Endothelial cell (in vitro differentiated cells): ENCODE data around the gene ZNF783. TPM values are rescaled to one million over a fixed set of nuclear protein-coding genes. Genes with fewer than 3 reads are reported as not detected.
"Not testable (repeated sequence)": the region's sequence is repeated elsewhere in the genome, so short reads cannot be mapped to it uniquely, and the experiment has no call there.

Experiments used
- DNase-seq: peaks from one replicate; pipeline ENCODE4 v3.0.0; 2021; ENCODE audit warnings: low spot score
- H3K27ac Mint-ChIP-seq: one replicate; pipeline ENCODE4 v1.8.0; 2021; ENCODE audit warnings: mixed read lengths, inconsistent platforms; ENCODE audit not compliant: unreplicated experiment
- H3K27me3 Mint-ChIP-seq: one replicate; pipeline ENCODE4 v1.8.0; 2021; ENCODE audit warnings: mild to moderate bottlenecking, moderate library complexity, mixed read lengths, inconsistent platforms; ENCODE audit not compliant: unreplicated experiment
- H3K36me3 Mint-ChIP-seq: one replicate; pipeline ENCODE4 v1.8.0; 2021; ENCODE audit warnings: mild to moderate bottlenecking, low read depth, mixed read lengths, inconsistent platforms; ENCODE audit not compliant: unreplicated experiment
- H3K4me1 Mint-ChIP-seq: one replicate; pipeline ENCODE4 v1.8.0; 2021; ENCODE audit warnings: mild to moderate bottlenecking, mixed read lengths, inconsistent platforms; ENCODE audit not compliant: unreplicated experiment
- H3K4me3 Mint-ChIP-seq: one replicate; pipeline ENCODE4 v1.8.0; 2021; ENCODE audit warnings: mild to moderate bottlenecking, mixed read lengths, inconsistent platforms; ENCODE audit not compliant: unreplicated experiment
- H3K9me3 Mint-ChIP-seq: one replicate; pipeline ENCODE4 v1.8.0; 2021; ENCODE audit warnings: mixed read lengths, inconsistent platforms; ENCODE audit not compliant: unreplicated experiment
- total RNA-seq: library from RNA; stranded (reverse); fragmentation: NEBNext Ultra II Directional; extraction: Animal tissue kit (Norgen Biotek cat#: 25700); gene quantifications from one replicate; pipeline ENCODE4 v1.2.1, GENCODE V29; 2021; ENCODE audit not compliant: unreplicated experiment
- TF ChIP-seq, protein P1 (sequence below): fragments of 200-600 bp; sonication (generic); IDR thresholded peaks from one replicate; pipeline ENCODE4 v1.5.0; 2021; ENCODE audit warnings: antibody characterized with exemption; ENCODE audit not compliant: unreplicated experiment

ZNF783 gene
- total RNA-seq, 1 donor from 2014 or later: 15.3 TPM

DNA sequence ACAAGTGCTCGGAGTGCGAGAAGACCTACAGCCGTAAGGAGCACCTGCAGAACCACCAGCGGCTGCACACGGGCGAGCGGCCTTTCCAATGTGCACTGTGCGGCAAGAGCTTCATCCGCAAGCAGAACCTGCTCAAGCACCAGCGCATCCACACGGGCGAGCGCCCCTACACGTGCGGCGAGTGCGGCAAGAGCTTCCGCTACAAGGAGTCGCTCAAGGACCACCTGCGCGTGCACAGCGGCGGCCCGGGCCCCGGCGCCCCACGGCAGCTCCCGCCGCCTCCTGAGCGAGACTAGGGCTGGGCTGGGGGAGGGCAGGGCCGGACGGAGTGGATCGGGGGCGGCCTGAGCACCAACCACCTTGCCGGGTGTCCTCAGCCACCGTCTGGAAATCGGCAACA is 37.6 kb upstream of the ZNF783 start:
- no peak overlapping the region for H3K27ac Mint-ChIP-seq
- peaks cover 20% of the 10 kb centered on the region for H3K27me3 Mint-ChIP-seq
- peaks cover 26% of the 10 kb centered on the region for H3K36me3 Mint-ChIP-seq
- TF ChIP-seq, protein P1, sequence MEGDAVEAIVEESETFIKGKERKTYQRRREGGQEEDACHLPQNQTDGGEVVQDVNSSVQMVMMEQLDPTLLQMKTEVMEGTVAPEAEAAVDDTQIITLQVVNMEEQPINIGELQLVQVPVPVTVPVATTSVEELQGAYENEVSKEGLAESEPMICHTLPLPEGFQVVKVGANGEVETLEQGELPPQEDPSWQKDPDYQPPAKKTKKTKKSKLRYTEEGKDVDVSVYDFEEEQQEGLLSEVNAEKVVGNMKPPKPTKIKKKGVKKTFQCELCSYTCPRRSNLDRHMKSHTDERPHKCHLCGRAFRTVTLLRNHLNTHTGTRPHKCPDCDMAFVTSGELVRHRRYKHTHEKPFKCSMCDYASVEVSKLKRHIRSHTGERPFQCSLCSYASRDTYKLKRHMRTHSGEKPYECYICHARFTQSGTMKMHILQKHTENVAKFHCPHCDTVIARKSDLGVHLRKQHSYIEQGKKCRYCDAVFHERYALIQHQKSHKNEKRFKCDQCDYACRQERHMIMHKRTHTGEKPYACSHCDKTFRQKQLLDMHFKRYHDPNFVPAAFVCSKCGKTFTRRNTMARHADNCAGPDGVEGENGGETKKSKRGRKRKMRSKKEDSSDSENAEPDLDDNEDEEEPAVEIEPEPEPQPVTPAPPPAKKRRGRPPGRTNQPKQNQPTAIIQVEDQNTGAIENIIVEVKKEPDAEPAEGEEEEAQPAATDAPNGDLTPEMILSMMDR: no peak
- peaks cover 13% of the 10 kb centered on the region for H3K4me1 Mint-ChIP-seq
- H3K4me3 Mint-ChIP-seq: no peak overlapping the region
- DNase-seq: no peak
- H3K9me3 Mint-ChIP-seq: no peaks in the 10 kb centered on the region

DNA sequence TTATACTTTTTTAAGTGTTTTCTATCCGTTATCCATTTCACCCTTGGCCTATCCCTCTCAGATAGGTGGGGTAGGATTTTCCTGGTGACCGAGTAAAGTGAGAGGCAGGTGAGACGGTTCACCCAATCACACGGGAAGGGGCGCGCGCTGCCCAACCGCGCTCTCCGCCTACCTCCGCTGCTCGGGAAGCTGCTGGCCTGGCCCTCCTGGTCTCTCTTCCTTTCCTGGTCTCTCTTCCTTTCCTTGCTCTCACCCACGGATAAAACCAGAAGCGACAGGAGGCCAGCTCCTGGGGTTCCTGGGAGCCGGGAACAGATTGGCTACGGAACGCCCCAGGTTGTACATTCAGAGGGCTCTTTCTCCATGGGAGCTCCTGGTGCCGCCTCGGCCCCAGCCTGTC is 36.9 kb upstream of the ZNF783 start:
- no peaks in the 10 kb centered on the region for H3K9me3 Mint-ChIP-seq
- H3K36me3 Mint-ChIP-seq: peaks cover 20% of the 10 kb centered on the region
- no peak overlapping the region for H3K4me3 Mint-ChIP-seq
- H3K4me1 Mint-ChIP-seq: peaks cover 9% of the 10 kb centered on the region
- peaks cover 18% of the 10 kb centered on the region for H3K27me3 Mint-ChIP-seq
- H3K27ac Mint-ChIP-seq: no peak overlapping the region
- TF ChIP-seq, protein P1: no peak
- no peak for DNase-seq

DNA sequence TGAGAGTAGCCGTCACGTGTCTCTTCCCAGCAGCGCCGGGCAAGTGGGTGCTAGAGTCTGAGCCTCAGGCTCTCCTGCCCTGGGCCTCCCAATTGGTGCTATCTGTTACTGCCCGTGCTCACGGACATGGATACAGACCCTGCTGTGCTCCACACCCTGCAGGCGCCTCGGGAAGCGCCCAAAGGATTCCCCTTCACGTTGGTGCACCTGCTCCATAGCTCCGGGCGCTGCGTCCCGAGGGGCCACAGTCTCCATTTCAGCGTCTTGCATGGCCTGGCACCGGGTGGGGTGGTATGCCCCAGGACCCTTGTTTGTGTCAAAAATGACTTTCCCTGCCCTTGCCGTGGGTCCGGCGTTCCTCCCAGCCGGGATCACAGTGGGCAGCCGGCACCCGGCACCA is 36.3 kb upstream of the ZNF783 start:
- H3K4me1 Mint-ChIP-seq: peaks cover 9% of the 10 kb centered on the region
- TF ChIP-seq, protein P1: no peak
- no peak overlapping the region for H3K27ac Mint-ChIP-seq
- no peak for DNase-seq
- H3K4me3 Mint-ChIP-seq: no peak overlapping the region
- peaks cover 18% of the 10 kb centered on the region for H3K27me3 Mint-ChIP-seq
- no peaks in the 10 kb centered on the region for H3K9me3 Mint-ChIP-seq
- peaks cover 20% of the 10 kb centered on the region for H3K36me3 Mint-ChIP-seq

DNA sequence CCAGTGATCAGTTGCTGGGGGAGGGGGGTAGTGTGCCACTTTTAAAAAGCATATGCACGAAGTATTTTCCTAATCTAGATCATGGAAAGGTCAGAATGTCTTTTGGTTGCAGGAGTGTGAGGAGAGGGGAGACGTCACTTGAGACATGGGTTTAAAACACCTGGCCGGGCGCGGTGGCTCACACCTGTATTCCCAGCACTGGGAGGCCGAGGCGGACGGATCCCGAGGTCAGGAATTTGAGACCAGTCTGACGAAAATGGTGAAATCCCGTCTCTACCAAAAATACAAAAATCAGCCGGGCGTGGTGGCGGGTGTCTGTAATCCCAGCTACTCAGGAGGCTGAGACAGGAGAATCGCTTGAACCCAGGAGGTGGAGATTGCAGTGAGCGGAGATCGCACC is 35.6 kb upstream of the ZNF783 start:
- not testable (repeated sequence) for H3K9me3 Mint-ChIP-seq, DNase-seq, H3K27ac Mint-ChIP-seq, H3K4me1 Mint-ChIP-seq
- Mint-ChIP-seq H3K36me3 (peaks cover 20% of the 10 kb centered on the region), H3K4me3 (peak overlapping the region; percentile 79), H3K27me3 (peaks cover 14% of the 10 kb centered on the region)

DNA sequence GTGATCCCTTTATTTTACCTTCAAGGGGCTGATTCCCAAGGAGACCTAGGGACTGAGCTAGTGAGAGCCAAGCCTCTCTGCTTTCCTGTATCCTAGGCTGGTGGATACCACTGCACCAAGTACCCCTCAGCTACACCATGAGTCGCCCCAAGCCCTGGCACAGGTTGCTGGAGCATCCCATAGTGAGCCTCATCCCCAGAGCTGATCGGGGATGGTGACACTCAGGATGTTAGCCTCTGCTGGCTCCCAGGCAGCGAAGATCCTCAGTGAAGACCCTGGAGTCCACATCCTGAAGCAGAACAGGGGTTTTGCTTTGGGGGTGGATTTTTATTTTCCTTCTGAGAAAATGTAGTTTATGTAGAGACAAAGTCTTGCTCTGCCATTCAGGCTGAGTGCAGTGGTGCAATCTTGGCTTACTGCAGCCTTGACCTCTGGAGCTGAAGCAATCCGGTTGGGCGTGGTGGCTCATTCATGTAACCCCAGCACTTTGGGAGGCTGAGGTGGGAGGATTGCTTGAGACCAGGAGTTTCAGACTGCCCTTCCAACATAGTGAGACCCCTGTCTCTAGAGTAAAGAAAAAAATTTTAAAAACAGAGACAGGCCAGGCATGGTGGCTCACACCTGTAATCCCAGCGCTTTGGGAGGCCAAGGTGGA is 35.0 kb upstream of the ZNF783 start:
- Mint-ChIP-seq H3K9me3 (no peaks in the 10 kb centered on the region), H3K36me3 (peaks cover 15% of the 10 kb centered on the region), H3K4me1 (peaks cover 4% of the 10 kb centered on the region), H3K27me3 (peaks cover 12% of the 10 kb centered on the region), H3K4me3 (no peak overlapping the region), H3K27ac (no peak overlapping the region)
- no peak for DNase-seq
- TF ChIP-seq, protein P1: no peak
